GM12878 (cell line): ENCODE data around the gene A3GALT2.

ENCODE experiments used
- BHLHE40 ChIP-seq, 2 experiments: fragments of 450-650 bp in 1 of 2; IDR thresholded peaks; 2 replicates each; pipeline ENCODE4 v1.6.1; 2011 to 2017; ENCODE audit warnings: low read depth in 2 of 2, borderline replicate concordance in 1 of 2, improper control_type of control experiment in 1 of 2, low read length in 1 of 2, mild to moderate bottlenecking in 1 of 2
- BMI1 ChIP-seq: fragments of 450-650 bp; IDR thresholded peaks from 2 replicates; pipeline ENCODE4 v1.6.1; 2016; ENCODE audit warnings: mild to moderate bottlenecking, moderate library complexity, borderline replicate concordance
- CTCF ChIP-seq, 3 experiments: IDR thresholded peaks in 2 of 3; conservative IDR thresholded peaks in 1 of 3; 2 replicates each; pipeline ENCODE4 v1.5.1; 2011; ENCODE audit warnings: low read depth in 3 of 3, low read length in 3 of 3, mild to moderate bottlenecking in 3 of 3, control low read depth in 2 of 3, moderate library complexity in 2 of 3, inconsistent platforms in 1 of 3, mixed read lengths in 1 of 3; ENCODE audit not compliant: control insufficient read depth in 2 of 3, insufficient read depth in 1 of 3; ENCODE audit errors: extremely low read depth in 1 of 3
- EZH2 ChIP-seq: IDR thresholded peaks from 2 replicates; pipeline ENCODE4 v1.6.1; 2012; ENCODE audit warnings: low read depth, mild to moderate bottlenecking, control low read depth, inconsistent platforms, low read length, borderline replicate concordance; ENCODE audit not compliant: control insufficient read depth
- GATAD2B ChIP-seq: fragments of 450-650 bp; conservative IDR thresholded peaks from 2 replicates; pipeline ENCODE4 v1.6.1; 2017; ENCODE audit warnings: low read depth, mild to moderate bottlenecking, moderate library complexity
- IRF3 ChIP-seq: fragments of 450-650 bp; IDR thresholded peaks from 2 replicates; pipeline ENCODE4 v1.6.1; 2014; ENCODE audit warnings: mild to moderate bottlenecking
- LARP7 ChIP-seq: fragments of 450-650 bp; IDR thresholded peaks from 2 replicates; pipeline ENCODE4 v1.6.1; 2017; ENCODE audit warnings: mild to moderate bottlenecking
- MYC ChIP-seq: IDR thresholded peaks from 2 replicates; pipeline ENCODE4 v1.6.1; 2011; ENCODE audit warnings: mild to moderate bottlenecking, low read length, moderate library complexity, inconsistent platforms; ENCODE audit not compliant: insufficient read depth, insufficient replicate concordance, insufficient read length, severe bottlenecking
- POLR2A ChIP-seq: IDR thresholded peaks from 2 replicates; pipeline ENCODE4 v1.6.1; 2011; ENCODE audit warnings: low read depth, mild to moderate bottlenecking, low read length
- POLR2AphosphoS2 ChIP-seq: IDR thresholded peaks from 2 replicates; pipeline ENCODE4 v1.6.1; 2011; ENCODE audit warnings: low read depth, mild to moderate bottlenecking, low read length, improper control_type of control experiment, moderate library complexity
- SIN3A ChIP-seq: IDR thresholded peaks from 2 replicates; pipeline ENCODE4 v1.6.1; 2012; ENCODE audit warnings: low read depth, low read length, improper control_type of control experiment
- SP1 ChIP-seq: IDR thresholded peaks from one replicate; pipeline ENCODE4 v1.6.1; 2011; ENCODE audit warnings: low read depth, low read length
- USF1 ChIP-seq: IDR thresholded peaks from 2 replicates; pipeline ENCODE4 v1.6.1; 2011; ENCODE audit warnings: borderline replicate concordance, low read depth, mild to moderate bottlenecking, moderate library complexity, mixed read lengths, low read length; ENCODE audit not compliant: insufficient read depth; ENCODE audit errors: extremely low read length

GRCh38 chr1:33330906-33331305 is 10.0 kb upstream of the A3GALT2 start:
- TF ChIP-seq BMI1 = no peak
- no peak for TF ChIP-seq EZH2
- TF ChIP-seq LARP7 = no peak
- TF ChIP-seq CTCF (IDR thresholded peaks at IDR 0.05 in 2 of 3, conservative IDR thresholded peaks at IDR 0.05 in 1 of 3; ENCODE audit: control insufficient read depth in 2 of 3, extremely low read depth in 1 of 3, insufficient read depth in 1 of 3, low read depth in 3 of 3, low read length in 3 of 3) = no peak
- no peak for TF ChIP-seq POLR2A
- TF ChIP-seq MYC = no peak
- TF ChIP-seq IRF3 = no peak
- no peak for TF ChIP-seq SIN3A
- no peak for TF ChIP-seq SP1
- no peak for TF ChIP-seq POLR2AphosphoS2
- no peak for TF ChIP-seq BHLHE40 (IDR thresholded peaks at IDR 0.05; ENCODE audit: borderline replicate concordance in 1 of 2, low read depth in 2 of 2, low read length in 1 of 2)
- no peak for TF ChIP-seq USF1
- no peak for TF ChIP-seq GATAD2B
